ENCODE measurements around the gene CEP250.

DNA sequence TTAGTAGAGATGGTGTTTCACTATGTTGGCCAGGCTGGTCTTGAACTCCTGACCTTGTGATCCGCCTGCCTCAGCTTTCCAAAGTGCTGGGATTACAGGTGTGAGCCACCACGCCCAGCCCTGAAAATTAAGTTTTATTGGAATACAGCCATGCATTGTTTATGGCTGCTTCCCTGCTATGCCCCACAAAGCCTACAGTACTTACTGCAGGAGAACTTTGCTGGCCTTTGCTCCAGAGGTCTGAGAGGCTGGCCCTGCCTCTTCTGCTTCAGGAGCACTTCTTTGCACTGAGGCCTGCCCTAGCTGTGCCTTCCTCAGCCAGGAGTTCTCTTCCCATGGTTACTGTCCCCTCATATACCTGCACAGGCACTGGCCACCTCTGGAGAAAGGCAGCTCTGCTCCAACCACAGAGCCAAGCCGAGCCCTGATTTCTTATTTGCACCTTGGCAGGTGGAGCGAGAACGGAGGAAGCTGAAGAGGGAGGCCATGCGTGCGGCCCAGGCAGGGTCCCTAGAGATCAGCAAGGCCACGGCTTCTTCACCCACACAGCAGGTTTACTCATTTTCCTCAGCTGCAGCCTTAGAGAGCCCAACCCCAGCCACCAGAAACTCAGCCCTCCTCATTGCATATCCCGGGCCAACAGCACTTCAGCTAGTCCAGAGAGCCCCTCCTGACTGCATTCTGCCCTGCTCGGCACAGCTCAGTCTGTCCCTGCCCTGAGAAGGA, 53.3 kb downstream of the CEP250 start:
- TF ChIP-seq, protein P1, sequence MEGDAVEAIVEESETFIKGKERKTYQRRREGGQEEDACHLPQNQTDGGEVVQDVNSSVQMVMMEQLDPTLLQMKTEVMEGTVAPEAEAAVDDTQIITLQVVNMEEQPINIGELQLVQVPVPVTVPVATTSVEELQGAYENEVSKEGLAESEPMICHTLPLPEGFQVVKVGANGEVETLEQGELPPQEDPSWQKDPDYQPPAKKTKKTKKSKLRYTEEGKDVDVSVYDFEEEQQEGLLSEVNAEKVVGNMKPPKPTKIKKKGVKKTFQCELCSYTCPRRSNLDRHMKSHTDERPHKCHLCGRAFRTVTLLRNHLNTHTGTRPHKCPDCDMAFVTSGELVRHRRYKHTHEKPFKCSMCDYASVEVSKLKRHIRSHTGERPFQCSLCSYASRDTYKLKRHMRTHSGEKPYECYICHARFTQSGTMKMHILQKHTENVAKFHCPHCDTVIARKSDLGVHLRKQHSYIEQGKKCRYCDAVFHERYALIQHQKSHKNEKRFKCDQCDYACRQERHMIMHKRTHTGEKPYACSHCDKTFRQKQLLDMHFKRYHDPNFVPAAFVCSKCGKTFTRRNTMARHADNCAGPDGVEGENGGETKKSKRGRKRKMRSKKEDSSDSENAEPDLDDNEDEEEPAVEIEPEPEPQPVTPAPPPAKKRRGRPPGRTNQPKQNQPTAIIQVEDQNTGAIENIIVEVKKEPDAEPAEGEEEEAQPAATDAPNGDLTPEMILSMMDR (conservative IDR thresholded peaks at IDR 0.05; ENCODE audit: low read depth, low read length), result no peak
- no peak for TF ChIP-seq EZH2 (IDR thresholded peaks at IDR 0.05; ENCODE audit: borderline replicate concordance, low read depth, low read length, poor library complexity, severe bottlenecking)

Measured in A673 (cell line).